K562 (cell line): Measurements from ENCODE around the gene NSMCE1. TPM values are rescaled to one million over a fixed set of nuclear protein-coding genes. Genes with fewer than 3 reads are reported as not detected.

Source experiments
- ATAC-seq: fragments of 200-7000 bp; cut with Tn5 transposase; 3 replicates; pipeline ENCODE4 v1.9.1; 2020; ENCODE audit warnings: moderate library complexity
- BruUV-seq: library from RNA; stranded (reverse); fragments of 400-500 nt; replicated peaks from 2 replicates; lab custom pipeline; 2021; lab: Mats Ljungman, UMichigan
- CTCF ChIA-PET: fragments of 300-600 bp; formaldehyde crosslinking; extraction: SDS; loops from one replicate; lab custom pipeline; 2021; ENCODE audit warnings: low intra/inter-chr PET ratio; lab: Yijun Ruan, JAX
- POLR2A ChIA-PET: fragments of 300-600, 350-650 bp; sonication (Branson Sonifier 250); formaldehyde crosslinking; extraction: SDS; loops from one replicate; lab custom pipeline; 2021; ENCODE audit warnings: antibody characterized with exemption, inconsistent platforms; lab: Yijun Ruan, JAX
- DNase-seq, 4 experiments: peaks; one replicate each; pipeline versions ENCODE4 v3.0.0 to v3.0.0-alpha.2; 2011 to 2018; ENCODE audit warnings: low spot score in 3 of 4, mixed read lengths in 3 of 4; ENCODE audit errors: extremely low read depth in 1 of 4
- FAIRE-seq: peaks from 2 replicates; lab custom pipeline; 2011; peaks lifted over from hg19 to GRCh38; lab: Jason Lieb, UNC
- H2AFZ ChIP-seq: 2 replicates; pipeline ENCODE4 v1.6.0; 2011; ENCODE audit warnings: low read depth, low read length, control low read depth, inconsistent platforms
- H3K27ac ChIP-seq: fragments of 200-600 bp; 3 replicates; pipeline ENCODE4 v1.8.0; 2011; ENCODE audit warnings: low read depth, mild to moderate bottlenecking, control low read depth, inconsistent platforms, low read length, moderate library complexity, mixed read lengths; ENCODE audit errors: extremely low read depth
- H3K27me3 ChIP-seq, 2 experiments: fragments of 300-600 bp in 1 of 2; 2 replicates in 1 of 2; 3 replicates in 1 of 2; pipeline versions ENCODE4 v1.6.0 to v1.8.0; 2011; ENCODE audit warnings: inconsistent platforms in 2 of 2, low read length in 2 of 2, mild to moderate bottlenecking in 1 of 2, mixed read lengths in 1 of 2, moderate library complexity in 1 of 2; ENCODE audit not compliant: control insufficient read depth in 2 of 2, insufficient read depth in 2 of 2
- H3K36me3 ChIP-seq: fragments of 300-600 bp; 3 replicates; pipeline ENCODE4 v1.8.0; 2011; ENCODE audit warnings: mild to moderate bottlenecking, low read length, inconsistent platforms; ENCODE audit not compliant: control insufficient read depth, insufficient read depth
- H3K4me1 ChIP-seq, 2 experiments: fragments of 200-600 bp in 1 of 2; replicated peaks in 1 of 2; 2 replicates in 1 of 2; 3 replicates in 1 of 2; pipeline versions ENCODE4 v1.5.1 to v1.8.0; 2011; ENCODE audit warnings: inconsistent platforms in 2 of 2, low read length in 2 of 2, mild to moderate bottlenecking in 1 of 2, mixed read lengths in 1 of 2, moderate library complexity in 1 of 2; ENCODE audit not compliant: control insufficient read depth in 2 of 2, insufficient read depth in 2 of 2
- H3K4me2 ChIP-seq: 2 replicates; pipeline ENCODE4 v1.6.1; 2011; ENCODE audit warnings: low read length, control low read depth, inconsistent platforms, mixed read lengths; ENCODE audit not compliant: insufficient read depth
- H3K4me3 ChIP-seq: fragments of 200-600 bp; sonication (generic), shearing (Covaris generic); 2 replicates; pipeline ENCODE4 v1.5.1; 2016; ENCODE audit warnings: control low read depth, inconsistent platforms
- H3K79me2 ChIP-seq: fragments of 200-600 bp; 3 replicates; pipeline ENCODE4 v1.8.0; 2011; ENCODE audit warnings: low read length, inconsistent platforms; ENCODE audit not compliant: control insufficient read depth, insufficient read depth
- H3K9ac ChIP-seq, 2 experiments: 2 replicates each; pipeline versions ENCODE4 v1.6.0 to v1.6.1; 2011; ENCODE audit warnings: low read depth in 2 of 2, low read length in 2 of 2, control low read depth in 1 of 2, inconsistent platforms in 1 of 2, mild to moderate bottlenecking in 1 of 2, mixed read lengths in 1 of 2; ENCODE audit not compliant: insufficient read depth in 1 of 2
- H3K9me1 ChIP-seq: one replicate; pipeline ENCODE4 v1.6.0; 2011; ENCODE audit warnings: inconsistent platforms, mild to moderate bottlenecking, low read length, moderate library complexity; ENCODE audit not compliant: control insufficient read depth, insufficient read depth
- H3K9me3 ChIP-seq: replicated peaks from 2 replicates; pipeline ENCODE4 v1.5.1; 2011; ENCODE audit warnings: low read depth, low read length, inconsistent platforms; ENCODE audit not compliant: control insufficient read depth, insufficient read depth
- H4K20me1 ChIP-seq: replicated peaks from 2 replicates; pipeline ENCODE4 v1.6.1; 2011; ENCODE audit warnings: low read length, inconsistent platforms, mixed read lengths; ENCODE audit not compliant: control insufficient read depth, insufficient read depth
- KLF6 ChIP-seq: fragments of 250-450 bp; sonication (Bioruptor Pico); IDR thresholded peaks from 2 replicates; pipeline ENCODE4 v1.4.0; 2020; ENCODE audit warnings: mild to moderate bottlenecking, moderate library complexity, borderline replicate concordance
- NFE2 ChIP-seq: IDR thresholded peaks from 2 replicates; pipeline ENCODE4 v1.6.1; 2014; ENCODE audit warnings: antibody characterized with exemption, low read depth
- POLR2AphosphoS5 ChIP-seq: IDR thresholded peaks from 2 replicates; pipeline ENCODE4 v1.6.1; 2011; ENCODE audit warnings: mild to moderate bottlenecking, low read depth, low read length, moderate library complexity; ENCODE audit not compliant: control insufficient read depth, insufficient read depth
- SMARCE1 ChIP-seq: fragments of 450-650 bp; IDR thresholded peaks from 2 replicates; pipeline ENCODE4 v1.7.1; 2016; ENCODE audit warnings: mild to moderate bottlenecking
- XRCC5 ChIP-seq: fragments of 200-400 bp; formaldehyde crosslinking; IDR thresholded peaks from 2 replicates; pipeline ENCODE4 v1.6.1; 2017; ENCODE audit warnings: low read depth, mild to moderate bottlenecking, low read length
- ZNF668 ChIP-seq: fragments of 250-450 bp; sonication (Bioruptor Pico); IDR thresholded peaks from 2 replicates; pipeline ENCODE4 v1.8.0; 2022; ENCODE audit warnings: mild to moderate bottlenecking, inconsistent platforms
- WGBS: fragments of 100-300 bp; shearing (Covaris generic); methylation state at CpG from one replicate; pipeline ENCODE4 v1.1.6; 2016; ENCODE audit warnings: low coverage, mixed read lengths; ENCODE audit not compliant: insufficient coverage; ENCODE audit errors: missing lambda C conversion rate; 5-methylcytosine and 5-hydroxymethylcytosine counted together
- in situ Hi-C: fragments of 300-500 bp; cut with MboI; formaldehyde crosslinking; loops from 4 replicates; pipeline ENCODE4 v1.15.0; 2018; ENCODE audit warnings: inconsistent platforms, mixed read lengths
- intact Hi-C: fragments of 100-400 bp; cut with micrococcal nuclease; formaldehyde crosslinking; loops from 2 replicates; pipeline ENCODE4 v1.14.2; 2022
- polyA plus RNA-seq, 8 experiments: library from polyadenylated mRNA; depleted of rRNA in 4 of 8; stranded (reverse) in 5 of 8; unstranded in 3 of 8; fragments of >200 nt; fragmentation: Nextera tagmentation in 2 of 8; fragmentation: Illumina TruSeq in 1 of 8; extraction: Ambion mirVana in 2 of 8; extraction: Trizol in 1 of 8; gene quantifications; 2 replicates each; pipeline versions ENCODE4 v1.2.1 to v1.2.3, GENCODE V29; 2011 to 2014; ENCODE audit warnings: inconsistent platforms in 1 of 8, missing spikeins in 1 of 8
- total RNA-seq, 7 experiments: library from RNA; depleted of rRNA in 6 of 7; stranded (reverse); fragments of >200 nt in 6 of 7; fragmentation: Illumina TruSeq in 2 of 7; extraction: Trizol in 2 of 7; gene quantifications; 2 replicates each; pipeline versions ENCODE4 v1.2.1 to v1.2.3, GENCODE V29; 2011 to 2021; ENCODE audit warnings: low replicate concordance in 1 of 7
- TF ChIP-seq, protein P1 (sequence below): sonication (generic); formaldehyde crosslinking; IDR thresholded peaks from 2 replicates; pipeline ENCODE4 v1.8.1; 2023; ENCODE audit warnings: mild to moderate bottlenecking, missing genetic modification reagents
- TF ChIP-seq, protein P2 (sequence below), 2 experiments: fragments of 450-650 bp; IDR thresholded peaks; 2 replicates each; pipeline ENCODE4 v1.6.1; 2016; ENCODE audit warnings: mild to moderate bottlenecking in 2 of 2, borderline replicate concordance in 1 of 2, low read depth in 1 of 2, moderate library complexity in 1 of 2
- TF ChIP-seq, protein P3 (sequence below): fragments of 250-450 bp; sonication (Bioruptor Pico); IDR thresholded peaks from 2 replicates; pipeline ENCODE4 v1.6.1; 2021; ENCODE audit warnings: mild to moderate bottlenecking
- TF ChIP-seq, protein P4 (sequence below): fragments of 250-450 bp; sonication (Bioruptor Pico); IDR thresholded peaks from 2 replicates; pipeline ENCODE4 v1.8.0; 2021; ENCODE audit warnings: mild to moderate bottlenecking, moderate library complexity

Gene NSMCE1
- total and polyA plus RNA-seq, 9 of the 15 experiments (the other 6 are each of a cell fraction or from before 2014, with no cell fraction given): 52.1 to 163 (median 61.5) TPM

DNA sequence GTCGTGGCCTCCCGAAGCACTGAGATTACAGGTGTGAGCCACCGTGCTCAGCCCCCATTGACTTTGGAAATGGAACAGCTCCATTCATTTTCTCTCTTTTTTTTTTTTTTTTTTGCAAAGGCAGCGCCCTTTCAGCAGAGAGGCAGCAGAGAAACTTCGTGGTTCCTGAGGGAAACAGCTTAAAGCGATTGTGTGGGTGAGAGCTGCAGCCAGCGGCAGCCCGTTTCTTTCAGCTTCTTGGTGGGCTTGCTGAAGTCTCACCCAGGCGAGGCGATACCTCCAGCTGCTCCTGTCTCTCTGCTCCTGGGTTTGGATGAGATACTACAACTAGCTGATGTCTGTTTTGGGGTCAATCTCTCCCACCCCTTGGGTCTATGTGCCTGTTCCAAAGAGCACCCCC, 57.5 kb downstream of the NSMCE1 start:
- POLR2A ChIA-PET: no interaction called here
- Histone ChIP-seq H3K36me3 (peaks cover 20% of the 10 kb centered on the region; the same call in 1 of the 3 replicates), H4K20me1 (0 out of 2 replicates have a peak, but pooled peaks cover 3% of the 10 kb centered on the region), H2AFZ (no peak overlapping the region), H3K4me1 (peaks cover 0 to 6% of the 10 kb centered on the region in 2 experiments; a peak in 1 of 5 replicates), H3K9me3 (no peaks in the 10 kb centered on the region), H3K9ac (peak overlapping the region in 1 of 2 experiments; percentile 62; a peak in 1 of 4 replicates), H3K9me1 (no peaks in the 10 kb centered on the region), H3K79me2 (peaks cover under 1% of the 10 kb centered on the region; the same call in 1 of the 3 replicates), H3K27me3 (no peaks in the 10 kb centered on the region), H3K27ac (no peak overlapping the region), H3K4me2 (no peak overlapping the region), H3K4me3 (no peak overlapping the region)
- CTCF ChIA-PET: no interaction called here
- BruUV-seq: no TSS peak
- no peak for ATAC-seq
- WGBS: 84% methylated on average over 7 of the region's 10 CpGs
- intact Hi-C loops (no loop called here), in situ Hi-C loops (no loop called here)
- no peak for DNase-seq
- no peak for FAIRE-seq
- TF ChIP-seq, protein P1, sequence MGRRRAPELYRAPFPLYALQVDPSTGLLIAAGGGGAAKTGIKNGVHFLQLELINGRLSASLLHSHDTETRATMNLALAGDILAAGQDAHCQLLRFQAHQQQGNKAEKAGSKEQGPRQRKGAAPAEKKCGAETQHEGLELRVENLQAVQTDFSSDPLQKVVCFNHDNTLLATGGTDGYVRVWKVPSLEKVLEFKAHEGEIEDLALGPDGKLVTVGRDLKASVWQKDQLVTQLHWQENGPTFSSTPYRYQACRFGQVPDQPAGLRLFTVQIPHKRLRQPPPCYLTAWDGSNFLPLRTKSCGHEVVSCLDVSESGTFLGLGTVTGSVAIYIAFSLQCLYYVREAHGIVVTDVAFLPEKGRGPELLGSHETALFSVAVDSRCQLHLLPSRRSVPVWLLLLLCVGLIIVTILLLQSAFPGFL: no peak
- TF ChIP-seq XRCC5 (no peak), NFE2 (no peak), KLF6 (no peak), SMARCE1 (no peak), POLR2AphosphoS5 (no peak), ZNF668 (CRISPR knock-in tag) (no peak)
- TF ChIP-seq, protein P2, sequence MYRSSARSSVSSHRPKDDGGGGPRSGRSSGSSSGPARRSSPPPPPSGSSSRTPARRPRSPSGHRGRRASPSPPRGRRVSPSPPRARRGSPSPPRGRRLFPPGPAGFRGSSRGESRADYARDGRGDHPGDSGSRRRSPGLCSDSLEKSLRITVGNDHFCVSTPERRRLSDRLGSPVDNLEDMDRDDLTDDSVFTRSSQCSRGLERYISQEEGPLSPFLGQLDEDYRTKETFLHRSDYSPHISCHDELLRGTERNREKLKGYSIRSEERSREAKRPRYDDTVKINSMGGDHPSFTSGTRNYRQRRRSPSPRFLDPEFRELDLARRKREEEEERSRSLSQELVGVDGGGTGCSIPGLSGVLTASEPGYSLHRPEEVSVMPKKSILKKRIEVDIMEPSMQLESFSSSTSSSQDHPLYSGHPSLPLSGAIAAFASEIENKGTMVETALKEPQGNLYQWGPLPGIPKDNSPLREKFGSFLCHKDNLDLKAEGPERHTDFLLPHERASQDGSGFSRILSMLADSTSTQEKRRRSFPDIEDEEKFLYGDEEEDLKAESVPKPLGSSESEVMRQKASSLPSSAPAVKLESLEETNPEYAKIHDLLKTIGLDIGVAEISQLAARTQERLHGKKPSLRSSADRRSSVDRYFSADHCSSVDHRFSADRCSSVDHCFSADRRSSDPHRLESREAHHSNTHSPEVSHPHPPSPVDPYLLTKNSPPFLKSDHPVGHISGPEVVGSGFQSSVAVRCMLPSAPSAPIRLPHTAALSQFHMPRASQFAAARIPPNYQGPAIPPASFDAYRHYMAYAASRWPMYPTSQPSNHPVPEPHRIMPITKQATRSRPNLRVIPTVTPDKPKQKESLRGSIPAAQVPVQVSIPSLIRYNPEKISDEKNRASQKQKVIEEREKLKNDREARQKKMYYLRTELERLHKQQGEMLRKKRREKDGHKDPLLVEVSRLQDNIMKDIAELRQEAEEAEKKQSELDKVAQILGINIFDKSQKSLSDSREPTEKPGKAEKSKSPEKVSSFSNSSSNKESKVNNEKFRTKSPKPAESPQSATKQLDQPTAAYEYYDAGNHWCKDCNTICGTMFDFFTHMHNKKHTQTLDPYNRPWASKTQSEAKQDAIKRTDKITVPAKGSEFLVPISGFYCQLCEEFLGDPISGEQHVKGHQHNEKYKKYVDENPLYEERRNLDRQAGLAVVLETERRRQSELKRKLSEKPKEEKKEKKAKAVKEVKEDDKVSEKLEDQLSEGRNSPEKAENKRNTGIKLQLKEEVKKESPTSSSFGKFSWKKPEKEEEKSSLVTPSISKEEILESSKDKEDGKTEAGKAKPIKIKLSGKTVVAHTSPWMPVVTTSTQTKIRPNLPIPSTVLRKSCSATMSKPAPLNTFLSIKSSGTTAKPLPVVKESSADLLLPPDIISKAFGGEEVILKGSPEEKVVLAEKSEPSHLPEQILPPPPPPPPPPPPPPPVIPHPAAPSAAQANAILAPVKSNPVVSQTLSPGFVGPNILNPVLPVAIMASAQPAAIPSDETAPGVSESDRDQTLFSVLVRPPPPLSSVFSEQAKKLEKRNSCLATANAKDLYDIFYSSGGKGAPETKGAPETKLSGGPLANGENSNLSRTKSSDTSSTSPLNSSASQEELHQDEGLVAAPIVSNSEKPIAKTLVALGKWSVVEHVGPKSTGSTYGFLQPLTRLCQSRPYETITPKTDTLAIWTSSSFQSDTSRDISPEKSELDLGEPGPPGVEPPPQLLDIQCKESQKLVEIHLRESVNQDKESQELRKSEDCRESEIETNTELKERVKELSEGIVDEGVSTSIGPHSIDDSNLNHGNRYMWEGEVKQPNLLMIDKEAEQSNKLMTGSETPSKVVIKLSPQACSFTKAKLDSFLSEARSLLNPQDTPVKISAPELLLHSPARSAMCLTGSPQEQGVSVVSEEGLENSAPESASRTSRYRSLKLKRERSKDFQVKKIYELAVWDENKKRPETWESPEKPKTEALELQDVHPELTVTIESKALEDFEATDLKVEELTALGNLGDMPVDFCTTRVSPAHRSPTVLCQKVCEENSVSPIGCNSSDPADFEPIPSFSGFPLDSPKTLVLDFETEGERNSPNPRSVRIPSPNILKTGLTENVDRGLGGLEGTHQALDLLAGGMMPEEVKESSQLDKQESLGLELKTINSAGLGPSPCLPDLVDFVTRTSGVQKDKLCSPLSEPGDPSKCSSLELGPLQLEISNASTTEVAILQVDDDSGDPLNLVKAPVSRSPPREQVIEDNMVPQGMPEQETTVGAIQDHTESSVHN (IDR thresholded peaks at IDR 0.05; ENCODE audit: borderline replicate concordance in 1 of 2, low read depth in 1 of 2): no peak
- TF ChIP-seq, protein P3, sequence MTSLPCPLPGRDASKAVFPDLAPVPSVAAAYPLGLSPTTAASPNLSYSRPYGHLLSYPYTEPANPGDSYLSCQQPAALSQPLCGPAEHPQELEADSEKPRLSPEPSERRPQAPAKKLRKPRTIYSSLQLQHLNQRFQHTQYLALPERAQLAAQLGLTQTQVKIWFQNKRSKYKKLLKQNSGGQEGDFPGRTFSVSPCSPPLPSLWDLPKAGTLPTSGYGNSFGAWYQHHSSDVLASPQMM: no peak
- TF ChIP-seq, protein P4, sequence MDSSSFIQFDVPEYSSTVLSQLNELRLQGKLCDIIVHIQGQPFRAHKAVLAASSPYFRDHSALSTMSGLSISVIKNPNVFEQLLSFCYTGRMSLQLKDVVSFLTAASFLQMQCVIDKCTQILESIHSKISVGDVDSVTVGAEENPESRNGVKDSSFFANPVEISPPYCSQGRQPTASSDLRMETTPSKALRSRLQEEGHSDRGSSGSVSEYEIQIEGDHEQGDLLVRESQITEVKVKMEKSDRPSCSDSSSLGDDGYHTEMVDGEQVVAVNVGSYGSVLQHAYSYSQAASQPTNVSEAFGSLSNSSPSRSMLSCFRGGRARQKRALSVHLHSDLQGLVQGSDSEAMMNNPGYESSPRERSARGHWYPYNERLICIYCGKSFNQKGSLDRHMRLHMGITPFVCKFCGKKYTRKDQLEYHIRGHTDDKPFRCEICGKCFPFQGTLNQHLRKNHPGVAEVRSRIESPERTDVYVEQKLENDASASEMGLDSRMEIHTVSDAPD (CRISPR knock-in tag): no peak
